HepG2 (cell line): ENCODE results near the gene VPS4A. TPM values are rescaled to one million over a fixed set of nuclear protein-coding genes. Genes with fewer than 3 reads are reported as not detected.

Experiments used
- HDAC6 ChIP-seq: fragments of 200-600 bp; sonication (generic); IDR thresholded peaks from 2 replicates; pipeline ENCODE4 v1.7.0; 2017; ENCODE audit warnings: mild to moderate bottlenecking, antibody characterized with exemption, low read length, low read depth
- HOXA3 ChIP-seq: sonication (generic); formaldehyde crosslinking; IDR thresholded peaks from 2 replicates; pipeline ENCODE4 v1.5.0; 2020; ENCODE audit warnings: missing genetic modification reagents
- KDM2A ChIP-seq: sonication (generic); formaldehyde crosslinking; IDR thresholded peaks from 2 replicates; pipeline ENCODE4 v1.4.0; 2020; ENCODE audit warnings: low read depth, missing genetic modification reagents, borderline replicate concordance
- NCOR1 ChIP-seq: fragments of 200-600 bp; sonication (generic); IDR thresholded peaks from 2 replicates; pipeline ENCODE4 v1.7.0; 2017; ENCODE audit warnings: antibody characterized with exemption, low read length, borderline replicate concordance
- NKX3-1 ChIP-seq: sonication (generic); formaldehyde crosslinking; IDR thresholded peaks from 2 replicates; pipeline ENCODE4 v1.5.0; 2020; ENCODE audit warnings: missing genetic modification reagents
- PHB2 ChIP-seq: fragments of 450-650 bp; IDR thresholded peaks from 2 replicates; pipeline ENCODE4 v1.6.1; 2018; ENCODE audit not compliant: partially characterized antibody
- SMARCC2 ChIP-seq: fragments of 450-650 bp; IDR thresholded peaks from 2 replicates; pipeline ENCODE4 v1.6.1; 2017; ENCODE audit warnings: antibody characterized with exemption, mild to moderate bottlenecking
- TAF15 ChIP-seq: fragments of 200-400 bp; formaldehyde crosslinking; IDR thresholded peaks from one replicate; pipeline ENCODE4 v1.6.1; 2018; ENCODE audit warnings: mild to moderate bottlenecking, low read depth, low read length; ENCODE audit not compliant: poor library complexity, severe bottlenecking
- ZKSCAN5 ChIP-seq: sonication (generic); formaldehyde crosslinking; IDR thresholded peaks from 2 replicates; pipeline ENCODE4 v1.5.1; 2020; ENCODE audit warnings: mild to moderate bottlenecking, missing genetic modification reagents
- ZNF264 ChIP-seq: sonication (generic); formaldehyde crosslinking; IDR thresholded peaks from 2 replicates; pipeline ENCODE4 v1.4.0; 2020; ENCODE audit warnings: missing genetic modification reagents
- ZNF337 ChIP-seq: sonication (generic); formaldehyde crosslinking; IDR thresholded peaks from 2 replicates; pipeline ENCODE4 v1.5.1; 2020; ENCODE audit warnings: missing genetic modification reagents, low read depth, mild to moderate bottlenecking, borderline replicate concordance
- ZNF446 ChIP-seq: sonication (generic); formaldehyde crosslinking; IDR thresholded peaks from 2 replicates; pipeline ENCODE4 v1.5.0; 2020; ENCODE audit warnings: mild to moderate bottlenecking, missing genetic modification reagents
- ZNF468 ChIP-seq: sonication (generic); formaldehyde crosslinking; IDR thresholded peaks from 2 replicates; pipeline ENCODE4 v1.8.0; 2022; ENCODE audit warnings: mild to moderate bottlenecking, moderate library complexity, missing genetic modification reagents
- ZNF747 ChIP-seq: sonication (generic); formaldehyde crosslinking; IDR thresholded peaks from 2 replicates; pipeline ENCODE4 v1.8.1; 2023; ENCODE audit warnings: missing genetic modification reagents, mild to moderate bottlenecking, borderline replicate concordance
- ZSCAN20 ChIP-seq: sonication (generic); formaldehyde crosslinking; IDR thresholded peaks from 2 replicates; pipeline ENCODE4 v1.4.0; 2020; ENCODE audit warnings: missing genetic modification reagents, mild to moderate bottlenecking, borderline replicate concordance
- polyA plus RNA-seq, 8 experiments: library from polyadenylated mRNA; depleted of rRNA in 3 of 8; stranded (reverse) in 7 of 8; unstranded in 1 of 8; fragments of >200 nt; fragmentation: Illumina TruSeq in 4 of 8; extraction: Trizol in 4 of 8; gene quantifications; 2 replicates each; pipeline versions ENCODE4 v1.2.1 to v1.2.3, GENCODE V29; 2011 to 2016; ENCODE audit warnings: low read depth in 4 of 8, missing spikeins in 1 of 8, mixed read lengths in 1 of 8; ENCODE audit not compliant: insufficient read depth in 1 of 8
- total RNA-seq, 5 experiments: library from RNA; depleted of rRNA; stranded (reverse); fragments of >200 nt; fragmentation: Illumina TruSeq; extraction: Trizol; gene quantifications; 2 replicates each; pipeline ENCODE4 v1.2.3, GENCODE V29; 2016; ENCODE audit warnings: low read depth in 1 of 5
- TF ChIP-seq, protein P1 (sequence below): sonication (generic); formaldehyde crosslinking; IDR thresholded peaks from 2 replicates; pipeline ENCODE4 v1.4.0; 2020; ENCODE audit warnings: mild to moderate bottlenecking, low read depth, missing genetic modification reagents
- TF ChIP-seq, protein P2 (sequence below): IDR thresholded peaks from 2 replicates; pipeline ENCODE4 v1.6.1; 2018; ENCODE audit warnings: missing genetic modification reagents, mild to moderate bottlenecking, missing compliant biosample characterization
- TF ChIP-seq, protein P3 (sequence below): sonication (generic); formaldehyde crosslinking; IDR thresholded peaks from one replicate; pipeline ENCODE4 v1.5.1; 2020; ENCODE audit warnings: mild to moderate bottlenecking, missing genetic modification reagents; ENCODE audit errors: not compliant biosample characterization

VPS4A gene
- total and polyA plus RNA-seq, 2 of the 13 experiments (the other 11 are each of a cell fraction or from before 2014, with no cell fraction given) = 13.2 to 27.9 TPM

DNA sequence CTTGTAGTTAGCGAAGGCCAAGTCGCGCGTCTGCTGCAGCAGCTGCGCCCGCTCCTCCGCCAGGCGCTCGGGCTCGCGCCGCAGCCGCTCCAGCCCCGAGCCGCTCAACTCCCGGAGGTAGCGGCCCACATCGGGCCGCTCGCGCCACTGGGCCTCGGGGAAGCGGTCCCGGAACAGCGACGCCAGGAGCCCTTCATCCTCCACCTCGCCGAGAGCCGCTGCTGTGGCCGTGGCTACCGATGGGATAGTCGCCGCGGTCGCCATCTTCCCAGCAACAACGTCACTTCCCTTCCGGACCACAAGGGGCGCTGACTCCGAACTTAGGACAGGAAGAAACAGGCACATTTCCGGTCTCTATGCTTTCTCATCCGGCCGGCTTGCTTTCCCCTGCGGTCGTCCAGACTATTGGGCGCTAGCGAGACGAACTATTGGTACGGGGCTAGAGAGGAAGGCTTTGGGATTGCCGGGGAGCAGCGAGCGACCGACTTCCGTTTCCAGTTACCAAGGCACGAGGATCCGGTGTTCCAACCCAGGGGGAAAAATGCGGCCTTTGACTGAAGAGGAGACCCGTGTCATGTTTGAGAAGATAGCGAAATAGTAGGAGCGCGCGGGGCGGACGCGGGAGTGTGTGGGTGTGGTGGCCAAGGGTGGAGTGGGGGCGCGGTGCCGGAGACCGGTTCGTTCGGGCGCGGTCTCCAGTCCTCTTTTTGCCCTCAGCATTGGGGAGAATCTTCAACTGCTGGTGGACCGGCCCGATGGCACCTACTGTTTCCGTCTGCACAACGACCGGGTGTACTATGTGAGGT, 28.3 kb downstream of the VPS4A start, which contains the start of the genes COG8 and NIP7 (continued):
- no peak for TF ChIP-seq HDAC6
- TF ChIP-seq ZNF446 (CRISPR knock-in tag) = peak; percentile 75
- peak; percentile 84 for TF ChIP-seq ZNF337 (CRISPR knock-in tag)
- TF ChIP-seq ZNF468 (CRISPR knock-in tag) = no peak
- TF ChIP-seq ZKSCAN5 (CRISPR knock-in tag) = no peak
- peak; percentile 97 for TF ChIP-seq HOXA3
- TF ChIP-seq, protein P1, sequence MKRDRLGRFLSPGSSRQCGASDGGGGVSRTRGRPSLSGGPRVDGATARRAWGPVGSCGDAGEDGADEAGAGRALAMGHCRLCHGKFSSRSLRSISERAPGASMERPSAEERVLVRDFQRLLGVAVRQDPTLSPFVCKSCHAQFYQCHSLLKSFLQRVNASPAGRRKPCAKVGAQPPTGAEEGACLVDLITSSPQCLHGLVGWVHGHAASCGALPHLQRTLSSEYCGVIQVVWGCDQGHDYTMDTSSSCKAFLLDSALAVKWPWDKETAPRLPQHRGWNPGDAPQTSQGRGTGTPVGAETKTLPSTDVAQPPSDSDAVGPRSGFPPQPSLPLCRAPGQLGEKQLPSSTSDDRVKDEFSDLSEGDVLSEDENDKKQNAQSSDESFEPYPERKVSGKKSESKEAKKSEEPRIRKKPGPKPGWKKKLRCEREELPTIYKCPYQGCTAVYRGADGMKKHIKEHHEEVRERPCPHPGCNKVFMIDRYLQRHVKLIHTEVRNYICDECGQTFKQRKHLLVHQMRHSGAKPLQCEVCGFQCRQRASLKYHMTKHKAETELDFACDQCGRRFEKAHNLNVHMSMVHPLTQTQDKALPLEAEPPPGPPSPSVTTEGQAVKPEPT (CRISPR knock-in tag) = peak; percentile 23; the same call in 1 of the 2 replicates
- no peak for TF ChIP-seq PHB2
- TF ChIP-seq ZNF264 (CRISPR knock-in tag) = peak; percentile 81
- no peak for TF ChIP-seq NCOR1
- TF ChIP-seq ZSCAN20 (CRISPR knock-in tag) = 0 out of 2 replicates have a peak, but pooled peaks have one; percentile 59
- TF ChIP-seq SMARCC2 = no peak
- TF ChIP-seq, protein P2, sequence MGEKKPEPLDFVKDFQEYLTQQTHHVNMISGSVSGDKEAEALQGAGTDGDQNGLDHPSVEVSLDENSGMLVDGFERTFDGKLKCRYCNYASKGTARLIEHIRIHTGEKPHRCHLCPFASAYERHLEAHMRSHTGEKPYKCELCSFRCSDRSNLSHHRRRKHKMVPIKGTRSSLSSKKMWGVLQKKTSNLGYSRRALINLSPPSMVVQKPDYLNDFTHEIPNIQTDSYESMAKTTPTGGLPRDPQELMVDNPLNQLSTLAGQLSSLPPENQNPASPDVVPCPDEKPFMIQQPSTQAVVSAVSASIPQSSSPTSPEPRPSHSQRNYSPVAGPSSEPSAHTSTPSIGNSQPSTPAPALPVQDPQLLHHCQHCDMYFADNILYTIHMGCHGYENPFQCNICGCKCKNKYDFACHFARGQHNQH (CRISPR knock-in tag) = peak; percentile 100
- TF ChIP-seq TAF15 = peak; percentile 27
- TF ChIP-seq, protein P3, sequence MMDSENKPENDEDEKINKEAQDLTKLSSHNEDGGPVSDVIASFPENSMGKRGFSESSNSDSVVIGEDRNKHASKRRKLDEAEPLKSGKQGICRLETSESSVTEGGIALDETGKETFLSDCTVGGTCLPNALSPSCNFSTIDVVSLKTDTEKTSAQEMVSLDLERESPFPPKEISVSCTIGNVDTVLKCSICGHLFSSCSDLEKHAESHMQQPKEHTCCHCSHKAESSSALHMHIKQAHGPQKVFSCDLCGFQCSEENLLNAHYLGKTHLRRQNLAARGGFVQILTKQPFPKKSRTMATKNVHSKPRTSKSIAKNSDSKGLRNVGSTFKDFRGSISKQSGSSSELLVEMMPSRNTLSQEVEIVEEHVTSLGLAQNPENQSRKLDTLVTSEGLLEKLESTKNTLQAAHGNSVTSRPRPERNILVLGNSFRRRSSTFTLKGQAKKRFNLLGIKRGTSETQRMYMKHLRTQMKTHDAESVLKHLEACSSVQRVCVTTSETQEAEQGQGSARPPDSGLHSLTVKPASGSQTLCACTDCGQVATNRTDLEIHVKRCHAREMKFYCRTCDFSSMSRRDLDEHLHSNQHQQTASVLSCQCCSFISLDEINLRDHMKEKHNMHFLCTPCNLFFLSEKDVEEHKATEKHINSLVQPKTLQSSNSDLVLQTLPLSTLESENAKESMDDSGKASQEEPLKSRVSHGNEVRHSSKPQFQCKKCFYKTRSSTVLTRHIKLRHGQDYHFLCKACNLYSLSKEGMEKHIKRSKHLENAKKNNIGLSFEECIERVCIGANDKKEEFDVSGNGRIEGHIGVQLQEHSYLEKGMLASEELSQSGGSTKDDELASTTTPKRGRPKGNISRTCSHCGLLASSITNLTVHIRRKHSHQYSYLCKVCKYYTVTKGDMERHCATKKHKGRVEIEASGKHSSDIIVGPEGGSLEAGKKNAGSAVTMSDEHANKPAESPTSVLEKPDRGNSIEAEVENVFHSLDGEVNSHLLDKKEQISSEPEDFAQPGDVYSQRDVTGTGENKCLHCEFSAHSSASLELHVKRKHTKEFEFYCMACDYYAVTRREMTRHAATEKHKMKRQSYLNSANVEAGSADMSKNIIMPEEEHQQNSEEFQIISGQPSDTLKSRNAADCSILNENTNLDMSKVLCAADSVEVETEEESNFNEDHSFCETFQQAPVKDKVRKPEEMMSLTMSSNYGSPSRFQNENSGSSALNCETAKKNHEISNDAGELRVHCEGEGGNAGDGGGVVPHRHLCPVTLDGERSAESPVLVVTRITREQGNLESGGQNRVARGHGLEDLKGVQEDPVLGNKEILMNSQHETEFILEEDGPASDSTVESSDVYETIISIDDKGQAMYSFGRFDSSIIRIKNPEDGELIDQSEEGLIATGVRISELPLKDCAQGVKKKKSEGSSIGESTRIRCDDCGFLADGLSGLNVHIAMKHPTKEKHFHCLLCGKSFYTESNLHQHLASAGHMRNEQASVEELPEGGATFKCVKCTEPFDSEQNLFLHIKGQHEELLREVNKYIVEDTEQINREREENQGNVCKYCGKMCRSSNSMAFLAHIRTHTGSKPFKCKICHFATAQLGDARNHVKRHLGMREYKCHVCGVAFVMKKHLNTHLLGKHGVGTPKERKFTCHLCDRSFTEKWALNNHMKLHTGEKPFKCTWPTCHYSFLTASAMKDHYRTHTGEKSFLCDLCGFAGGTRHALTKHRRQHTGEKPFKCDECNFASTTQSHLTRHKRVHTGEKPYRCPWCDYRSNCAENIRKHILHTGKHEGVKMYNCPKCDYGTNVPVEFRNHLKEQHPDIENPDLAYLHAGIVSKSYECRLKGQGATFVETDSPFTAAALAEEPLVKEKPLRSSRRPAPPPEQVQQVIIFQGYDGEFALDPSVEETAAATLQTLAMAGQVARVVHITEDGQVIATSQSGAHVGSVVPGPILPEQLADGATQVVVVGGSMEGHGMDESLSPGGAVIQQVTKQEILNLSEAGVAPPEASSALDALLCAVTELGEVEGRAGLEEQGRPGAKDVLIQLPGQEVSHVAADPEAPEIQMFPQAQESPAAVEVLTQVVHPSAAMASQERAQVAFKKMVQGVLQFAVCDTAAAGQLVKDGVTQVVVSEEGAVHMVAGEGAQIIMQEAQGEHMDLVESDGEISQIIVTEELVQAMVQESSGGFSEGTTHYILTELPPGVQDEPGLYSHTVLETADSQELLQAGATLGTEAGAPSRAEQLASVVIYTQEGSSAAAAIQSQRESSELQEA (CRISPR knock-in tag) = peak; percentile 73
- peak; percentile 95 for TF ChIP-seq NKX3-1
- peak; percentile 83; the same call in 1 of the 2 replicates for TF ChIP-seq ZNF747
- TF ChIP-seq KDM2A (CRISPR knock-in tag) = peak; percentile 99
